ENCODE results near the gene PHF2.

DNA sequence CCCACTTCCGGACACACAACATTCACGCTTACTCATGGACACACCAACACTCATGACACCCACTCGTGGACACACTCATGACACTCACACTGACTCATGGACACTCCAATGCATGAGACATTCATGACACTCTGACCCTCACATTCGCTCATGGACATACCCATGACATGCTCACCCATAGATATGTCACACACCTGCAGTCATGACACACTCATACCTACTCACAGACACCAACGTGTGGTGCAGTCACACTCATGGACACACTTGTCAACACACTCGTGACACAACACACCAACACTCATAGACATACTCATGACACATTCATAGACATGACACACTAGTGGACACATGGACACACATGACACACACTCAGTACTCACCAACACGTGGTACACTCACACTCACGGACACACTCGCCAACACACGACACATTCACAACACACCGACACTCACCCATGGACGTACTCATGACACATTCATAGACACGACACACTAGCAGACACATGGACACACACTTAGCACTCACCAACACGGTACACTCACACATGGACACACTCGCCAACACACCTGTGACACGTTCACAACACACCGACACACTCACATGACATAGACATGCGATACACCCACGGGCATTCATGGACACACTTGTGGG, 73.4 kb downstream of the PHF2 start:
- TF ChIP-seq EZH2 (IDR thresholded peaks at IDR 0.05; ENCODE audit: borderline replicate concordance, low read depth, low read length) (no peak), SIRT6 (IDR thresholded peaks at IDR 0.05; ENCODE audit: low read depth, low read length) (no peak), ETS2 (tag; IDR thresholded peaks at IDR 0.05; ENCODE audit: borderline replicate concordance, poor library complexity, severe bottlenecking) (no peak), GABPA (tag; conservative IDR thresholded peaks at IDR 0.05; ENCODE audit: low read depth) (no peak), SMAD4 (CRISPR knock-in tag; conservative IDR thresholded peaks at IDR 0.05) (no peak), MECOM (CRISPR knock-in tag; IDR thresholded peaks at IDR 0.05) (no peak), MAZ (CRISPR knock-in tag; conservative IDR thresholded peaks at IDR 0.05 in 1 of 2, IDR thresholded peaks at IDR 0.05 in 1 of 2) (no peak), MAFK (IDR thresholded peaks at IDR 0.05; ENCODE audit: low read length) (no peak), PHF8 (IDR thresholded peaks at IDR 0.05; ENCODE audit: borderline replicate concordance, low read length) (no peak)
- TF ChIP-seq, protein P1, sequence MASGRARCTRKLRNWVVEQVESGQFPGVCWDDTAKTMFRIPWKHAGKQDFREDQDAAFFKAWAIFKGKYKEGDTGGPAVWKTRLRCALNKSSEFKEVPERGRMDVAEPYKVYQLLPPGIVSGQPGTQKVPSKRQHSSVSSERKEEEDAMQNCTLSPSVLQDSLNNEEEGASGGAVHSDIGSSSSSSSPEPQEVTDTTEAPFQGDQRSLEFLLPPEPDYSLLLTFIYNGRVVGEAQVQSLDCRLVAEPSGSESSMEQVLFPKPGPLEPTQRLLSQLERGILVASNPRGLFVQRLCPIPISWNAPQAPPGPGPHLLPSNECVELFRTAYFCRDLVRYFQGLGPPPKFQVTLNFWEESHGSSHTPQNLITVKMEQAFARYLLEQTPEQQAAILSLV (tag; IDR thresholded peaks at IDR 0.05) = no peak
- TF ChIP-seq, protein P2, sequence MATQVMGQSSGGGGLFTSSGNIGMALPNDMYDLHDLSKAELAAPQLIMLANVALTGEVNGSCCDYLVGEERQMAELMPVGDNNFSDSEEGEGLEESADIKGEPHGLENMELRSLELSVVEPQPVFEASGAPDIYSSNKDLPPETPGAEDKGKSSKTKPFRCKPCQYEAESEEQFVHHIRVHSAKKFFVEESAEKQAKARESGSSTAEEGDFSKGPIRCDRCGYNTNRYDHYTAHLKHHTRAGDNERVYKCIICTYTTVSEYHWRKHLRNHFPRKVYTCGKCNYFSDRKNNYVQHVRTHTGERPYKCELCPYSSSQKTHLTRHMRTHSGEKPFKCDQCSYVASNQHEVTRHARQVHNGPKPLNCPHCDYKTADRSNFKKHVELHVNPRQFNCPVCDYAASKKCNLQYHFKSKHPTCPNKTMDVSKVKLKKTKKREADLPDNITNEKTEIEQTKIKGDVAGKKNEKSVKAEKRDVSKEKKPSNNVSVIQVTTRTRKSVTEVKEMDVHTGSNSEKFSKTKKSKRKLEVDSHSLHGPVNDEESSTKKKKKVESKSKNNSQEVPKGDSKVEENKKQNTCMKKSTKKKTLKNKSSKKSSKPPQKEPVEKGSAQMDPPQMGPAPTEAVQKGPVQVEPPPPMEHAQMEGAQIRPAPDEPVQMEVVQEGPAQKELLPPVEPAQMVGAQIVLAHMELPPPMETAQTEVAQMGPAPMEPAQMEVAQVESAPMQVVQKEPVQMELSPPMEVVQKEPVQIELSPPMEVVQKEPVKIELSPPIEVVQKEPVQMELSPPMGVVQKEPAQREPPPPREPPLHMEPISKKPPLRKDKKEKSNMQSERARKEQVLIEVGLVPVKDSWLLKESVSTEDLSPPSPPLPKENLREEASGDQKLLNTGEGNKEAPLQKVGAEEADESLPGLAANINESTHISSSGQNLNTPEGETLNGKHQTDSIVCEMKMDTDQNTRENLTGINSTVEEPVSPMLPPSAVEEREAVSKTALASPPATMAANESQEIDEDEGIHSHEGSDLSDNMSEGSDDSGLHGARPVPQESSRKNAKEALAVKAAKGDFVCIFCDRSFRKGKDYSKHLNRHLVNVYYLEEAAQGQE (IDR thresholded peaks at IDR 0.05; ENCODE audit: borderline replicate concordance) = no peak
- TF ChIP-seq, protein P2 (CRISPR knock-in tag; IDR thresholded peaks at IDR 0.05; ENCODE audit: low read depth) = no peak
- TF ChIP-seq, protein P3, sequence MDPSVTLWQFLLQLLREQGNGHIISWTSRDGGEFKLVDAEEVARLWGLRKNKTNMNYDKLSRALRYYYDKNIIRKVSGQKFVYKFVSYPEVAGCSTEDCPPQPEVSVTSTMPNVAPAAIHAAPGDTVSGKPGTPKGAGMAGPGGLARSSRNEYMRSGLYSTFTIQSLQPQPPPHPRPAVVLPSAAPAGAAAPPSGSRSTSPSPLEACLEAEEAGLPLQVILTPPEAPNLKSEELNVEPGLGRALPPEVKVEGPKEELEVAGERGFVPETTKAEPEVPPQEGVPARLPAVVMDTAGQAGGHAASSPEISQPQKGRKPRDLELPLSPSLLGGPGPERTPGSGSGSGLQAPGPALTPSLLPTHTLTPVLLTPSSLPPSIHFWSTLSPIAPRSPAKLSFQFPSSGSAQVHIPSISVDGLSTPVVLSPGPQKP (CRISPR knock-in tag; IDR thresholded peaks at IDR 0.05) = no peak
- TF ChIP-seq, protein P4, sequence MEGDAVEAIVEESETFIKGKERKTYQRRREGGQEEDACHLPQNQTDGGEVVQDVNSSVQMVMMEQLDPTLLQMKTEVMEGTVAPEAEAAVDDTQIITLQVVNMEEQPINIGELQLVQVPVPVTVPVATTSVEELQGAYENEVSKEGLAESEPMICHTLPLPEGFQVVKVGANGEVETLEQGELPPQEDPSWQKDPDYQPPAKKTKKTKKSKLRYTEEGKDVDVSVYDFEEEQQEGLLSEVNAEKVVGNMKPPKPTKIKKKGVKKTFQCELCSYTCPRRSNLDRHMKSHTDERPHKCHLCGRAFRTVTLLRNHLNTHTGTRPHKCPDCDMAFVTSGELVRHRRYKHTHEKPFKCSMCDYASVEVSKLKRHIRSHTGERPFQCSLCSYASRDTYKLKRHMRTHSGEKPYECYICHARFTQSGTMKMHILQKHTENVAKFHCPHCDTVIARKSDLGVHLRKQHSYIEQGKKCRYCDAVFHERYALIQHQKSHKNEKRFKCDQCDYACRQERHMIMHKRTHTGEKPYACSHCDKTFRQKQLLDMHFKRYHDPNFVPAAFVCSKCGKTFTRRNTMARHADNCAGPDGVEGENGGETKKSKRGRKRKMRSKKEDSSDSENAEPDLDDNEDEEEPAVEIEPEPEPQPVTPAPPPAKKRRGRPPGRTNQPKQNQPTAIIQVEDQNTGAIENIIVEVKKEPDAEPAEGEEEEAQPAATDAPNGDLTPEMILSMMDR (IDR thresholded peaks at IDR 0.05 in 2 of 3, conservative IDR thresholded peaks at IDR 0.05 in 1 of 3; ENCODE audit: insufficient read depth in 2 of 3, low read depth in 1 of 3, low read length in 3 of 3) = no peak
- TF ChIP-seq, protein P5, sequence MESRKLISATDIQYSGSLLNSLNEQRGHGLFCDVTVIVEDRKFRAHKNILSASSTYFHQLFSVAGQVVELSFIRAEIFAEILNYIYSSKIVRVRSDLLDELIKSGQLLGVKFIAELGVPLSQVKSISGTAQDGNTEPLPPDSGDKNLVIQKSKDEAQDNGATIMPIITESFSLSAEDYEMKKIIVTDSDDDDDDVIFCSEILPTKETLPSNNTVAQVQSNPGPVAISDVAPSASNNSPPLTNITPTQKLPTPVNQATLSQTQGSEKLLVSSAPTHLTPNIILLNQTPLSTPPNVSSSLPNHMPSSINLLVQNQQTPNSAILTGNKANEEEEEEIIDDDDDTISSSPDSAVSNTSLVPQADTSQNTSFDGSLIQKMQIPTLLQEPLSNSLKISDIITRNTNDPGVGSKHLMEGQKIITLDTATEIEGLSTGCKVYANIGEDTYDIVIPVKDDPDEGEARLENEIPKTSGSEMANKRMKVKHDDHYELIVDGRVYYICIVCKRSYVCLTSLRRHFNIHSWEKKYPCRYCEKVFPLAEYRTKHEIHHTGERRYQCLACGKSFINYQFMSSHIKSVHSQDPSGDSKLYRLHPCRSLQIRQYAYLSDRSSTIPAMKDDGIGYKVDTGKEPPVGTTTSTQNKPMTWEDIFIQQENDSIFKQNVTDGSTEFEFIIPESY (CRISPR knock-in tag; IDR thresholded peaks at IDR 0.05) = no peak
